GM23338 (cell line): Measurements from ENCODE around the gene SLC35B1. TPM values are rescaled to one million over a fixed set of nuclear protein-coding genes. Genes with fewer than 3 reads are reported as not detected.

Source experiments
- ATAC-seq: fragments of 200-7000 bp; cut with Tn5 transposase; 3 replicates; pipeline ENCODE4 v1.9.1; 2020
- DNase-seq: peaks from one replicate; pipeline ENCODE4 v3.0.0-alpha.2; 2015; ENCODE audit warnings: low spot score
- H2AFZ ChIP-seq: fragments of 200-600 bp; sonication (generic); 2 replicates; pipeline ENCODE4 v1.8.0; 2016; ENCODE audit warnings: antibody characterized with exemption, mild to moderate bottlenecking, moderate library complexity
- H3F3A ChIP-seq: fragments of 200-600 bp; sonication (generic); replicated peaks from 2 replicates; pipeline ENCODE4 v1.8.0; 2017; ENCODE audit warnings: antibody characterized with exemption, mixed run types, low read depth
- H3K27ac ChIP-seq: fragments of 200-600 bp; sonication (generic); 2 replicates; pipeline ENCODE4 v1.6.1; 2016; ENCODE audit warnings: low read depth
- H3K27me3 ChIP-seq: fragments of 200-600 bp; sonication (generic); 2 replicates; pipeline ENCODE4 v1.8.0; 2016; ENCODE audit warnings: mild to moderate bottlenecking, mixed run types, moderate library complexity; ENCODE audit not compliant: insufficient read depth
- H3K36me3 ChIP-seq: fragments of 200-600 bp; sonication (generic); 2 replicates; pipeline ENCODE4 v1.8.0; 2016; ENCODE audit warnings: mild to moderate bottlenecking; ENCODE audit not compliant: insufficient read depth
- H3K4me1 ChIP-seq: fragments of 200-600 bp; sonication (generic); 2 replicates; pipeline ENCODE4 v1.8.0; 2016; ENCODE audit warnings: mild to moderate bottlenecking, moderate library complexity; ENCODE audit not compliant: insufficient read depth
- H3K4me2 ChIP-seq: fragments of 200-600 bp; sonication (generic); 2 replicates; pipeline ENCODE4 v1.7.1; 2017; ENCODE audit warnings: mixed run types
- H3K4me3 ChIP-seq: fragments of 200-600 bp; sonication (generic); 2 replicates; pipeline ENCODE4 v1.6.1; 2016; ENCODE audit warnings: mixed run types
- H3K79me2 ChIP-seq: fragments of 200-600 bp; sonication (generic); replicated peaks from 2 replicates; pipeline ENCODE4 v1.8.0; 2017; ENCODE audit warnings: mild to moderate bottlenecking; ENCODE audit not compliant: insufficient read depth
- H3K9me2 ChIP-seq: fragments of 200-600 bp; sonication (generic); 2 replicates; pipeline ENCODE4 v1.8.0; 2017; ENCODE audit not compliant: insufficient read depth
- H4K20me1 ChIP-seq: fragments of 200-600 bp; sonication (generic); replicated peaks from 2 replicates; pipeline ENCODE4 v1.8.0; 2017; ENCODE audit warnings: mild to moderate bottlenecking; ENCODE audit not compliant: insufficient read depth
- H3K27ac Mint-ChIP-seq: 2 replicates; pipeline ENCODE4 v1.8.0; 2020; ENCODE audit warnings: inconsistent platforms, mild to moderate bottlenecking, moderate library complexity, mixed read lengths
- H3K27me3 Mint-ChIP-seq: 3 replicates; pipeline ENCODE4 v1.8.0; 2022; ENCODE audit warnings: low read depth, mild to moderate bottlenecking, moderate library complexity, mixed read lengths, inconsistent platforms; ENCODE audit not compliant: insufficient read depth, poor library complexity
- H3K36me3 Mint-ChIP-seq: 3 replicates; pipeline ENCODE4 v1.8.0; 2021; ENCODE audit warnings: low read depth, mild to moderate bottlenecking, inconsistent platforms, moderate library complexity, mixed read lengths
- H3K4me1 Mint-ChIP-seq: 3 replicates; pipeline ENCODE4 v1.8.0; 2020; ENCODE audit warnings: mild to moderate bottlenecking, inconsistent platforms, mixed read lengths
- H3K4me3 Mint-ChIP-seq: 3 replicates; pipeline ENCODE4 v1.8.0; 2021; ENCODE audit warnings: moderate library complexity, mild to moderate bottlenecking, inconsistent platforms, mixed read lengths
- H3K9me3 Mint-ChIP-seq: 3 replicates; pipeline ENCODE4 v1.8.0; 2020; ENCODE audit warnings: moderate library complexity, mild to moderate bottlenecking, inconsistent platforms, mixed read lengths
- CREB1 ChIP-seq: fragments of 250-450 bp; sonication (Bioruptor Pico); IDR thresholded peaks from 2 replicates; pipeline ENCODE4 v1.5.0; 2020; ENCODE audit warnings: low read depth, mild to moderate bottlenecking, moderate library complexity
- CTCF ChIP-seq, 2 experiments: fragments of 200-600 bp in 1 of 2; sonication (generic) in 1 of 2; conservative IDR thresholded peaks; 2 replicates each; pipeline versions ENCODE4 v1.5.1 to v1.6.1; 2016 to 2017; ENCODE audit warnings: antibody characterized with exemption in 2 of 2, low read depth in 2 of 2, mild to moderate bottlenecking in 2 of 2, moderate library complexity in 1 of 2
- EZH2 ChIP-seq: fragments of 200-600 bp; sonication (generic); IDR thresholded peaks from one replicate; pipeline ENCODE4 v1.8.0; 2017; ENCODE audit warnings: antibody characterized with exemption, mild to moderate bottlenecking, low read depth; ENCODE audit not compliant: unreplicated experiment
- EZH2phosphoT487 ChIP-seq: fragments of 200-600 bp; sonication (generic); IDR thresholded peaks from one replicate; pipeline ENCODE4 v1.8.1; 2018; ENCODE audit warnings: antibody characterized with exemption; ENCODE audit not compliant: unreplicated experiment
- JUNB ChIP-seq: IDR thresholded peaks from one replicate; pipeline ENCODE4 v1.6.1; 2016; ENCODE audit warnings: antibody characterized with exemption; ENCODE audit not compliant: unreplicated experiment
- NANOG ChIP-seq: IDR thresholded peaks from 2 replicates; pipeline ENCODE4 v1.6.1; 2016; ENCODE audit warnings: antibody characterized with exemption, borderline replicate concordance
- POLR2AphosphoS5 ChIP-seq: IDR thresholded peaks from 2 replicates; pipeline ENCODE4 v1.6.1; 2016; ENCODE audit warnings: antibody characterized with exemption, low read depth
- STAT1 ChIP-seq: IDR thresholded peaks from one replicate; pipeline ENCODE4 v1.6.1; 2016; ENCODE audit warnings: antibody characterized with exemption; ENCODE audit not compliant: unreplicated experiment
- ZNF331 ChIP-seq: fragments of 250-450 bp; sonication (Bioruptor Pico); IDR thresholded peaks from 2 replicates; pipeline ENCODE4 v1.5.0; 2020; ENCODE audit warnings: low read depth, mild to moderate bottlenecking, moderate library complexity
- ZNF462 ChIP-seq: fragments of 250-450 bp; sonication (Bioruptor Pico); IDR thresholded peaks from 2 replicates; pipeline ENCODE4 v1.5.0; 2020; ENCODE audit warnings: mild to moderate bottlenecking, moderate library complexity
- polyA plus RNA-seq: library from polyadenylated mRNA; unstranded; fragments of >200 nt; fragmentation: Nextera tagmentation; extraction: Ambion mirVana; gene quantifications from 2 replicates; pipeline ENCODE4 v1.2.1, GENCODE V29; 2016
- total RNA-seq: library from RNA; depleted of rRNA; stranded (reverse); fragments of >200 nt; shearing (Covaris generic); gene quantifications from 2 replicates; pipeline ENCODE4 v1.2.3, GENCODE V29; 2014
- TF ChIP-seq, protein P1 (sequence below): IDR thresholded peaks from one replicate; pipeline ENCODE4 v1.6.1; 2018; ENCODE audit warnings: antibody characterized with exemption; ENCODE audit not compliant: unreplicated experiment

SLC35B1 gene
- total and polyA plus RNA-seq, 2 experiments from 2014 or later: 56.7 to 58.9 TPM

DNA sequence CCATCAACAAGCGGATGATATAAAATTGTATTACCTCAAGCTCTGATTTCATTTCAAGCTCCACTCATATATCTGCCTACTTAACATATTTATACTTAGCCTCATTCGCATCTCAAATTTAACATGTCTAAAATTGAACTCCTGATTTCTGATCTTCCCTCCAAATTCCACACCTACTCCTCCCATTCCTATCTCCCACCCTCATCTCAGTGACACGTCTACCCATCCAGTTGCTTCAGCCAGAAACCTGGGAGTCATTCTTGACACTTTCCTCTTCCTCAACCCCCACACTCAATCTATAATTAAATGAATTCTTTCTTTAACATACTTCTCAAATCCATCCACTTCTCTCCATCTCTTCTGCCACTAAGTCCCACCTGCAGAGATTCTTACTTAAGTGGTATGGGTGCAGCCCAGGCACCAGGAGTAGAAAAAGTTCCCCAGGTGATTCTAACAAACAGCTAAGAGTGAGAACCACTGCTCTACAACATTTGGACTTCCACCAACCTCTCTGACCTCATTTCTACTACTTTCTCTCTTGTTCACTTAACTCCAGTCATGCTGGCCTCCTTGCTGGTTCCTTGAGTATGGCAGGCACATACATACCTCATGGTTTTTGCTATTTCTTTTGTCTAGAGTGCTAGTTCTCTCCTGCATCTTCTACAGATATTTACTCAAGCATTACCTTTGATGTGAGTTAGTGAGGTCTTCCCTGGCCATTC lies 47.9 kb downstream of the SLC35B1 start:
- no peak overlapping the region for H2AFZ ChIP-seq
- H3K9me2 ChIP-seq: no peaks in the 10 kb centered on the region
- TF ChIP-seq CREB1: no peak
- no peak for TF ChIP-seq ZNF462 (CRISPR knock-in tag)
- TF ChIP-seq NANOG: no peak
- TF ChIP-seq POLR2AphosphoS5: no peak
- TF ChIP-seq ZNF331: no peak
- no peak for TF ChIP-seq EZH2
- TF ChIP-seq, protein P1, sequence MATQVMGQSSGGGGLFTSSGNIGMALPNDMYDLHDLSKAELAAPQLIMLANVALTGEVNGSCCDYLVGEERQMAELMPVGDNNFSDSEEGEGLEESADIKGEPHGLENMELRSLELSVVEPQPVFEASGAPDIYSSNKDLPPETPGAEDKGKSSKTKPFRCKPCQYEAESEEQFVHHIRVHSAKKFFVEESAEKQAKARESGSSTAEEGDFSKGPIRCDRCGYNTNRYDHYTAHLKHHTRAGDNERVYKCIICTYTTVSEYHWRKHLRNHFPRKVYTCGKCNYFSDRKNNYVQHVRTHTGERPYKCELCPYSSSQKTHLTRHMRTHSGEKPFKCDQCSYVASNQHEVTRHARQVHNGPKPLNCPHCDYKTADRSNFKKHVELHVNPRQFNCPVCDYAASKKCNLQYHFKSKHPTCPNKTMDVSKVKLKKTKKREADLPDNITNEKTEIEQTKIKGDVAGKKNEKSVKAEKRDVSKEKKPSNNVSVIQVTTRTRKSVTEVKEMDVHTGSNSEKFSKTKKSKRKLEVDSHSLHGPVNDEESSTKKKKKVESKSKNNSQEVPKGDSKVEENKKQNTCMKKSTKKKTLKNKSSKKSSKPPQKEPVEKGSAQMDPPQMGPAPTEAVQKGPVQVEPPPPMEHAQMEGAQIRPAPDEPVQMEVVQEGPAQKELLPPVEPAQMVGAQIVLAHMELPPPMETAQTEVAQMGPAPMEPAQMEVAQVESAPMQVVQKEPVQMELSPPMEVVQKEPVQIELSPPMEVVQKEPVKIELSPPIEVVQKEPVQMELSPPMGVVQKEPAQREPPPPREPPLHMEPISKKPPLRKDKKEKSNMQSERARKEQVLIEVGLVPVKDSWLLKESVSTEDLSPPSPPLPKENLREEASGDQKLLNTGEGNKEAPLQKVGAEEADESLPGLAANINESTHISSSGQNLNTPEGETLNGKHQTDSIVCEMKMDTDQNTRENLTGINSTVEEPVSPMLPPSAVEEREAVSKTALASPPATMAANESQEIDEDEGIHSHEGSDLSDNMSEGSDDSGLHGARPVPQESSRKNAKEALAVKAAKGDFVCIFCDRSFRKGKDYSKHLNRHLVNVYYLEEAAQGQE: no peak
- no peak for TF ChIP-seq JUNB
- no peak for TF ChIP-seq CTCF (conservative IDR thresholded peaks at IDR 0.05; ENCODE audit: low read depth in 2 of 2)
- TF ChIP-seq EZH2phosphoT487: no peak
- no peak for TF ChIP-seq STAT1
- Mint-ChIP-seq H3K4me1 (no peaks in the 10 kb centered on the region), H3K9me3 (peaks cover 15% of the 10 kb centered on the region; the same call in 2 of the 3 replicates), H3K36me3 (peaks cover 28% of the 10 kb centered on the region), H3K27ac (no peak overlapping the region), H3K4me3 (no peak overlapping the region), H3K27me3 (peaks cover 3% of the 10 kb centered on the region)
- ATAC-seq (no peak), DNase-seq (no peak)
- no peak overlapping the region for H3K4me2 ChIP-seq
- H3K27ac ChIP-seq: no peak overlapping the region
- no peaks in the 10 kb centered on the region for H3F3A ChIP-seq
- no peaks in the 10 kb centered on the region for H3K27me3 ChIP-seq
- H3K4me3 ChIP-seq: no peak overlapping the region
- H3K79me2 ChIP-seq: peaks cover 66% of the 10 kb centered on the region
- H3K4me1 ChIP-seq: no peaks in the 10 kb centered on the region
- no peaks in the 10 kb centered on the region for H3K36me3 ChIP-seq
- peaks cover 14% of the 10 kb centered on the region; the same call in 1 of the 2 replicates for H4K20me1 ChIP-seq
